HepG2 (cell line): ENCODE data around the gene CCDC30. TPM values are rescaled to one million over a fixed set of nuclear protein-coding genes. Genes with fewer than 3 reads are reported as not detected.

Experiments used
- AHDC1 ChIP-seq: sonication (generic); formaldehyde crosslinking; IDR thresholded peaks from 2 replicates; pipeline ENCODE4 v1.5.1; 2020; ENCODE audit warnings: mild to moderate bottlenecking, missing genetic modification reagents, borderline replicate concordance
- ARNTL ChIP-seq: sonication (generic); formaldehyde crosslinking; IDR thresholded peaks from 2 replicates; pipeline ENCODE4 v1.4.0; 2020; ENCODE audit warnings: mild to moderate bottlenecking, missing genetic modification reagents
- E2F5 ChIP-seq: sonication (generic); formaldehyde crosslinking; conservative IDR thresholded peaks from 2 replicates; pipeline ENCODE4 v1.4.0; 2020; ENCODE audit warnings: missing genetic modification reagents
- HCFC1 ChIP-seq: fragments of 150-350 bp; IDR thresholded peaks from 2 replicates; pipeline ENCODE4 v1.6.1; 2014; ENCODE audit warnings: low read depth, low read length
- IRF9 ChIP-seq: sonication (generic); formaldehyde crosslinking; IDR thresholded peaks from 2 replicates; pipeline ENCODE4 v1.8.0; 2022; ENCODE audit warnings: missing genetic modification reagents, mild to moderate bottlenecking, borderline replicate concordance
- ISX ChIP-seq: sonication (generic); formaldehyde crosslinking; conservative IDR thresholded peaks from 2 replicates; pipeline ENCODE4 v1.5.0; 2020; ENCODE audit warnings: missing genetic modification reagents
- KDM2A ChIP-seq: sonication (generic); formaldehyde crosslinking; IDR thresholded peaks from 2 replicates; pipeline ENCODE4 v1.4.0; 2020; ENCODE audit warnings: low read depth, missing genetic modification reagents, borderline replicate concordance
- KDM6A ChIP-seq: IDR thresholded peaks from 2 replicates; pipeline ENCODE4 v1.6.1; 2016; ENCODE audit warnings: low read depth
- NFAT5 ChIP-seq: sonication (generic); formaldehyde crosslinking; IDR thresholded peaks from 2 replicates; pipeline ENCODE4 v1.4.0; 2020; ENCODE audit warnings: missing genetic modification reagents
- RORA ChIP-seq: sonication (generic); formaldehyde crosslinking; IDR thresholded peaks from 2 replicates; pipeline ENCODE4 v1.5.0; 2020; ENCODE audit warnings: mild to moderate bottlenecking, missing genetic modification reagents, moderate library complexity
- SALL1 ChIP-seq: sonication (generic); formaldehyde crosslinking; IDR thresholded peaks from 2 replicates; pipeline ENCODE4 v1.8.0; 2022; ENCODE audit warnings: mild to moderate bottlenecking, missing genetic modification reagents
- SMAD1 ChIP-seq: sonication (generic); formaldehyde crosslinking; IDR thresholded peaks from 2 replicates; pipeline ENCODE4 v1.4.0; 2020; ENCODE audit warnings: missing genetic modification reagents, low read depth, mild to moderate bottlenecking, borderline replicate concordance
- ZFP90 ChIP-seq: sonication (generic); formaldehyde crosslinking; IDR thresholded peaks from 2 replicates; pipeline ENCODE4 v1.8.0; 2022; ENCODE audit warnings: missing genetic modification reagents, mild to moderate bottlenecking, inconsistent platforms, borderline replicate concordance
- ZNF562 ChIP-seq: sonication (generic); formaldehyde crosslinking; IDR thresholded peaks from 2 replicates; pipeline ENCODE4 v1.8.0; 2022; ENCODE audit warnings: missing genetic modification reagents, borderline replicate concordance
- ZNF614 ChIP-seq: IDR thresholded peaks from 2 replicates; pipeline ENCODE4 v1.6.1; 2018; ENCODE audit warnings: missing biosample characterization, missing genetic modification reagents, inconsistent platforms, borderline replicate concordance
- ZSCAN29 ChIP-seq: sonication (generic); formaldehyde crosslinking; conservative IDR thresholded peaks from 2 replicates; pipeline ENCODE4 v1.4.0; 2020; ENCODE audit warnings: mild to moderate bottlenecking, missing genetic modification reagents
- polyA plus RNA-seq, 8 experiments: library from polyadenylated mRNA; depleted of rRNA in 3 of 8; stranded (reverse) in 7 of 8; unstranded in 1 of 8; fragments of >200 nt; fragmentation: Illumina TruSeq in 4 of 8; extraction: Trizol in 4 of 8; gene quantifications; 2 replicates each; pipeline versions ENCODE4 v1.2.1 to v1.2.3, GENCODE V29; 2011 to 2016; ENCODE audit warnings: low read depth in 4 of 8, missing spikeins in 1 of 8, mixed read lengths in 1 of 8; ENCODE audit not compliant: insufficient read depth in 1 of 8
- total RNA-seq, 5 experiments: library from RNA; depleted of rRNA; stranded (reverse); fragments of >200 nt; fragmentation: Illumina TruSeq; extraction: Trizol; gene quantifications; 2 replicates each; pipeline ENCODE4 v1.2.3, GENCODE V29; 2016; ENCODE audit warnings: low read depth in 1 of 5
- TF ChIP-seq, protein P1 (sequence below): sonication (generic); formaldehyde crosslinking; IDR thresholded peaks from 2 replicates; pipeline ENCODE4 v1.5.0; 2020; ENCODE audit warnings: missing genetic modification reagents

The CCDC30 gene
- total and polyA plus RNA-seq, 2 of the 13 experiments (the other 11 are each of a cell fraction or from before 2014, with no cell fraction given): 0.25 to 0.77 TPM

DNA sequence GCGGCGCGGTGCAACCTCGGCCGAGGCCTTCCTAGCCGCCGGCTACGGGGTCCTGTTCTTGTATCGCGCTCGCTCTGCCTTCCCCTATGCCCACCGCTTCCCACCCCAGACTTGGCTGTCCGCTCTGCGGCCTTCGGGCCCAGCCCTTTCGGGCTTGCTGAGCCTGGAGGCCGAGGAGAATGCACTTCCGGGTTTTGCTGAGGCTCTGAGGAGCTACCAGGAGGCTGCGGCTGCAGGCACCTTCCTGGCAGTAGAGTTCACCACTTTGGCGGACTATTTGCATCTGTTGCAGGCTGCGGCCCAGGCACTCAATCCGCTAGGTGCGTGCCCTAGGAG lies 6.4 kb upstream of the CCDC30 start (continued):
- TF ChIP-seq IRF9 (peak; percentile 92), SMAD1 (no peak), KDM2A (peak; percentile 15; the same call in 1 of the 2 replicates), RORA (CRISPR knock-in tag) (no peak), KDM6A (CRISPR knock-in tag) (no peak), ARNTL (CRISPR knock-in tag) (no peak), ZSCAN29 (CRISPR knock-in tag) (no peak), HCFC1 (no peak), SALL1 (CRISPR knock-in tag) (no peak; the same call in 1 of the 2 replicates), ISX (CRISPR knock-in tag) (no peak), AHDC1 (0 out of 2 replicates have a peak, but pooled peaks have one; percentile 6), E2F5 (CRISPR knock-in tag) (no peak; the same call in 1 of the 2 replicates), ZFP90 (CRISPR knock-in tag) (0 out of 2 replicates have a peak, but pooled peaks have one; percentile 2), NFAT5 (CRISPR knock-in tag) (no peak), ZNF562 (no peak), ZNF614 (CRISPR knock-in tag) (no peak)
- TF ChIP-seq, protein P1, sequence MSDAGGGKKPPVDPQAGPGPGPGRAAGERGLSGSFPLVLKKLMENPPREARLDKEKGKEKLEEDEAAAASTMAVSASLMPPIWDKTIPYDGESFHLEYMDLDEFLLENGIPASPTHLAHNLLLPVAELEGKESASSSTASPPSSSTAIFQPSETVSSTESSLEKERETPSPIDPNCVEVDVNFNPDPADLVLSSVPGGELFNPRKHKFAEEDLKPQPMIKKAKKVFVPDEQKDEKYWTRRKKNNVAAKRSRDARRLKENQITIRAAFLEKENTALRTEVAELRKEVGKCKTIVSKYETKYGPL (CRISPR knock-in tag): no peak
